Spleen (tissue), 11 donors: Measurements from ENCODE around the gene ICE2. TPM values are rescaled to one million over a fixed set of nuclear protein-coding genes. Genes with fewer than 3 reads are reported as not detected.

Source experiments
- DNase-seq: peaks from one replicate; pipeline ENCODE4 v3.0.0-alpha.2; 2020
- H3K27ac ChIP-seq, 8 donors: fragments of 200-600 bp; sonication (generic) in 7 of 8; 1 replicate in 4 of 8; 2 replicates in 4 of 8; pipeline versions ENCODE4 v1.5.0 to v1.8.0; 2016 to 2021; ENCODE audit warnings: inconsistent platforms in 4 of 8, mild to moderate bottlenecking in 4 of 8, moderate library complexity in 1 of 8
- H3K27me3 ChIP-seq, 7 donors: fragments of 200-600 bp; sonication (generic) in 6 of 7; replicated peaks in 1 of 7; 1 replicate in 4 of 7; 2 replicates in 3 of 7; pipeline versions ENCODE4 v1.5.0 to v1.8.0; 2016 to 2021; ENCODE audit warnings: inconsistent platforms in 3 of 7, mild to moderate bottlenecking in 1 of 7
- H3K36me3 ChIP-seq, 6 donors: fragments of 200-600 bp; sonication (generic) in 5 of 6; 1 replicate in 4 of 6; 2 replicates in 2 of 6; pipeline versions ENCODE4 v1.5.0 to v1.8.0; 2016 to 2021; ENCODE audit warnings: inconsistent platforms in 2 of 6
- H3K4me1 ChIP-seq, 6 donors: fragments of 200-600 bp; sonication (generic) in 5 of 6; 1 replicate in 3 of 6; 2 replicates in 3 of 6; pipeline versions ENCODE4 v1.5.0 to v1.8.0; 2016 to 2021; ENCODE audit warnings: inconsistent platforms in 3 of 6
- H3K4me3 ChIP-seq, 8 donors: fragments of 200-600 bp; sonication (generic) in 7 of 8; 1 replicate in 4 of 8; 2 replicates in 4 of 8; pipeline versions ENCODE4 v1.5.0 to v1.8.0; 2016 to 2021; ENCODE audit warnings: inconsistent platforms in 4 of 8, mild to moderate bottlenecking in 4 of 8, moderate library complexity in 2 of 8
- H3K9me3 ChIP-seq, 8 donors: fragments of 200-600 bp; sonication (generic) in 7 of 8; 1 replicate in 4 of 8; 2 replicates in 4 of 8; pipeline versions ENCODE4 v1.5.0 to v1.8.0; 2016 to 2021; ENCODE audit warnings: inconsistent platforms in 4 of 8
- CTCF ChIP-seq, 11 experiments: fragments of 200-600 bp in 7 of 11; fragments of 450-650 bp in 4 of 11; sonication (generic) in 4 of 11; IDR thresholded peaks in 8 of 11; conservative IDR thresholded peaks in 3 of 11; 1 replicate in 7 of 11; 2 replicates in 4 of 11; pipeline versions ENCODE4 v1.4.0 to v1.8.0; 2016 to 2021; ENCODE audit warnings: antibody characterized with exemption in 11 of 11, inconsistent platforms in 4 of 11, mild to moderate bottlenecking in 1 of 11
- POLR2A ChIP-seq, 3 donors: fragments of 450-650 bp; IDR thresholded peaks; one replicate each; pipeline ENCODE4 v1.5.1; 2017; ENCODE audit warnings: antibody characterized with exemption in 3 of 3, mild to moderate bottlenecking in 1 of 3
- POLR2AphosphoS5 ChIP-seq, 3 donors: sonication (generic); formaldehyde crosslinking; IDR thresholded peaks; one replicate each; pipeline ENCODE4 v1.5.1; 2017; ENCODE audit warnings: antibody characterized with exemption in 3 of 3
- WGBS, 5 donors: extraction: QIAGEN DNeasy Blood & Tissue Kit in 3 of 5; methylation state at CpG; one replicate each; pipeline versions ENCODE4 v1.1.5 to v1.1.7; 2013 to 2018; 5-methylcytosine and 5-hydroxymethylcytosine counted together
- intact Hi-C: fragments of 100-400 bp; cut with DNase I; formaldehyde crosslinking; loops from one replicate; pipeline ENCODE4 v1.15.0; 2023; ENCODE audit warnings: low total_unique reads
- polyA plus RNA-seq, 3 donors: library from polyadenylated mRNA; stranded (reverse); fragments of 200-250 nt; gene quantifications; one replicate each; pipeline ENCODE4 v1.2.1, GENCODE V29; 2013
- total RNA-seq, 7 donors: library from RNA; depleted of rRNA in 3 of 7; stranded (reverse); fragments of >200 nt in 3 of 7; fragmentation: NEBNext Ultra II Directional in 4 of 7; extraction: Animal tissue kit (Norgen Biotek cat#: 25700) in 4 of 7; gene quantifications; one replicate each; pipeline versions ENCODE4 v1.1.0 to v1.2.1, GENCODE V29; 2016 to 2021
- donor health status: healthy with polysubstance abuse.
- donor health status: DM: no; HTN: no; CAD: no; lungs with moderate emphysema.
- donor health status: DM: no; HTN: no; CAD: no.
- donor health status: Bipolar disorder and iron deficiency.
- donor health status: healthy.
- donor health status: DM: no; HTN: no; CAD: no.
- donor health status: DM: yes; HTN: yes; CAD: no.

ICE2 gene
- total and polyA plus RNA-seq, 10 donors, result 15.8 to 66.4 (median 46.9) TPM

GRCh38 chr15:60389261-60390077, 89.5 kb downstream of the ICE2 start:
- H3K27ac ChIP-seq, result peak overlapping the region in 6 of 8 donors; percentile 14 to 97 (median 78)
- H3K4me3 ChIP-seq, result peak overlapping the region in 2 of 8 donors; percentile 1 to 35
- 52 to 59% (median 57%) methylated on average over 8 of the region's 8 CpGs for WGBS, 5 donors
- peaks cover 33 to 93% (median 68%) of the 10 kb centered on the region in 6 donors for H3K4me1 ChIP-seq
- TF ChIP-seq POLR2AphosphoS5 (IDR thresholded peaks at IDR 0.05) (no peak), CTCF (IDR thresholded peaks at IDR 0.05 in 8 of 11, conservative IDR thresholded peaks at IDR 0.05 in 3 of 11) (no peak), POLR2A (IDR thresholded peaks at IDR 0.05) (no peak)
- peaks cover 0 to 24% (median 2%) of the 10 kb centered on the region in 6 donors for H3K36me3 ChIP-seq
- DNase-seq, result no peak
- H3K9me3 ChIP-seq, result no peaks in the 10 kb centered on the region
- intact Hi-C loops, result no loop called here
- no peaks in the 10 kb centered on the region for H3K27me3 ChIP-seq

DNA sequence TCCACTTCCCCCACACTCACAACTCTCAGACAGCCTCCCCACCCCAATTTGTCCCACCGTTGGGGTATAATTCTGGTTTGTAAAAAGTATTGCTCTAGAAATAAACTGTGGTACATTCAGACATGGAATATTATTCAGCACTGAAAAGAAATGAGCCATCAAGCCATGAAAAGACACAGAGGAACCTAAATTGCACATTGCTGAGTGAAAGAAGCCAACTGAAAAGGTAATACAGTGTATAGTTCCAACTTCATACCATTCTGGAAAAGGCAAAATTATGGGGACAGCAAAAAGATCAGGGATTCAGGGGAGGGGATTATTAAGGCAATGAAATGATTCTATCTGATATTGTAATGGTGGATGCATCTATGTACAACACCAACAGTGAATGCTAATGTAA, 91.6 kb downstream of the ICE2 start:
- peaks cover 14 to 86% (median 47%) of the 10 kb centered on the region in 6 donors for H3K4me1 ChIP-seq
- intact Hi-C loops, result no loop called here
- no peak for TF ChIP-seq POLR2AphosphoS5 (IDR thresholded peaks at IDR 0.05)
- no peak for TF ChIP-seq POLR2A (IDR thresholded peaks at IDR 0.05)
- TF ChIP-seq CTCF (IDR thresholded peaks at IDR 0.05 in 8 of 11, conservative IDR thresholded peaks at IDR 0.05 in 3 of 11), result no peak

GRCh38 chr15:60386615-60387014, 92.3 kb downstream of the ICE2 start:
- peaks cover 9 to 84% (median 40%) of the 10 kb centered on the region in 6 donors for H3K4me1 ChIP-seq
- 83 to 95% (median 88%) methylated on average over 4 of the region's 4 CpGs for WGBS, 5 donors
- no peak for TF ChIP-seq POLR2A (IDR thresholded peaks at IDR 0.05)
- TF ChIP-seq CTCF (IDR thresholded peaks at IDR 0.05 in 8 of 11, conservative IDR thresholded peaks at IDR 0.05 in 3 of 11), result no peak
- TF ChIP-seq POLR2AphosphoS5 (IDR thresholded peaks at IDR 0.05), result no peak

More for the DNA sequence above, 91.6 kb downstream of the ICE2 start:
- 88 to 95% (median 91%) methylated on average over 1 of the region's 1 CpG for WGBS, 5 donors
- Histone ChIP-seq H3K9me3 (no peaks in the 10 kb centered on the region), H3K27ac (peak overlapping the region in 1 of 8 donors; percentile 21), H3K36me3 (peaks cover 0 to 37% (median 9%) of the 10 kb centered on the region in 6 donors), H3K4me3 (no peak overlapping the region), H3K27me3 (no peaks in the 10 kb centered on the region)
- no peak for DNase-seq

More at GRCh38 chr15:60386615-60387014, 92.3 kb downstream of the ICE2 start:
- DNase-seq, result no peak
- Histone ChIP-seq H3K27me3 (no peaks in the 10 kb centered on the region), H3K4me3 (no peak overlapping the region), H3K9me3 (no peaks in the 10 kb centered on the region), H3K36me3 (peaks cover 0 to 44% (median 9%) of the 10 kb centered on the region in 6 donors), H3K27ac (no peak overlapping the region)
- intact Hi-C loops, result no loop called here
